Panc1 (cell line): Measurements from ENCODE around the gene BCL2.

Experiments
- CTCF ChIP-seq: fragments of 450-650 bp; IDR thresholded peaks from 2 replicates; pipeline ENCODE4 v1.5.1; 2017; ENCODE audit warnings: mild to moderate bottlenecking
- SIN3A ChIP-seq: IDR thresholded peaks from 2 replicates; pipeline ENCODE4 v1.6.1; 2012; ENCODE audit warnings: low read depth, mild to moderate bottlenecking, low read length, moderate library complexity, borderline replicate concordance; ENCODE audit not compliant: insufficient read depth

GRCh38 chr18:63207835-63208234, 111.7 kb downstream of the BCL2 start:
- no peak for TF ChIP-seq CTCF
- no peak for TF ChIP-seq SIN3A
